ENCODE measurements around the gene LATS2. TPM values are rescaled to one million over a fixed set of nuclear protein-coding genes. Genes with fewer than 3 reads are reported as not detected.

LATS2 gene
- total and polyA plus RNA-seq, 2 of the 8 experiments (the other 6 are each of a cell fraction or from before 2014, with no cell fraction given): 8.3 to 26.2 TPM

GRCh38 chr13:21058361-21058760 lies 3.0 kb downstream of the LATS2 start:
- Histone ChIP-seq H3K27me3 (replicated peaks in 1 of 4; ENCODE audit: control insufficient read depth in 3 of 4, extremely low read depth in 1 of 4, insufficient read depth in 3 of 4, low read length in 3 of 4) (no peaks in the 10 kb centered on the region), H2BK120ac (replicated peaks; ENCODE audit: low read depth, low read length) (no peak overlapping the region), H4K8ac (ENCODE audit: extremely low read depth, insufficient read depth, low read length) (no peak overlapping the region), H2BK20ac (ENCODE audit: low read length) (no peak overlapping the region), H3K9me3 (ENCODE audit: insufficient read depth in 2 of 2, low read depth in 1 of 2, low read length in 1 of 2) (no peaks in the 10 kb centered on the region), H2AFZ (ENCODE audit: low read length) (no peak overlapping the region), H4K20me1 (replicated peaks in 1 of 2; ENCODE audit: control insufficient read depth in 1 of 2, insufficient read depth in 2 of 2, low read length in 2 of 2) (peaks cover 21 to 35% of the 10 kb centered on the region in 2 experiments), H3K14ac (ENCODE audit: insufficient read length) (no peak overlapping the region), H2BK15ac (ENCODE audit: low read length) (no peak overlapping the region), H3K23me2 (ENCODE audit: low read depth, low read length) (peaks cover 4% of the 10 kb centered on the region; the same call in 1 of the 2 replicates), H3K4me3 (ENCODE audit: extremely low read depth in 1 of 4, insufficient read depth in 2 of 4, low read depth in 3 of 4, low read length in 4 of 4) (peak overlapping the region in 1 of 4 experiments; percentile 97; a peak in 2 of 8 replicates), H2BK12ac (ENCODE audit: low read depth, low read length) (no peak overlapping the region), H3K4me1 (replicated peaks in 1 of 4; ENCODE audit: control insufficient read depth in 3 of 4, insufficient read depth in 4 of 4, low read length in 3 of 4) (peaks cover 0 to 5% (median 5%) of the 10 kb centered on the region in 4 experiments; a peak in 5 of 7 replicates), H3K4me2 (ENCODE audit: insufficient read depth in 1 of 2, low read depth in 2 of 2, low read length in 2 of 2) (peak overlapping the region in 1 of 2 experiments; percentile 43; a peak in 1 of 4 replicates), H3K23ac (ENCODE audit: insufficient read length) (no peak overlapping the region), H3K9ac (replicated peaks in 1 of 4; ENCODE audit: extremely low read depth in 1 of 4, low read depth in 3 of 4, low read length in 3 of 4) (no peak overlapping the region), H3K56ac (replicated peaks; ENCODE audit: insufficient read length, low read depth, low read length) (no peak overlapping the region), H3K27ac (ENCODE audit: low read depth, low read length) (no peak overlapping the region), H4K91ac (replicated peaks; ENCODE audit: insufficient read length, low read length) (no peak overlapping the region), H3K36me3 (ENCODE audit: control insufficient read depth in 2 of 4, insufficient read depth in 4 of 4, low read length in 3 of 4) (peaks cover 0 to 2% (median 0%) of the 10 kb centered on the region in 4 experiments; a peak in 1 of 8 replicates), H2BK5ac (ENCODE audit: low read depth, low read length) (no peak overlapping the region), H3K18ac (ENCODE audit: extremely low read depth, low read length) (no peak overlapping the region), H2AK5ac (ENCODE audit: low read depth, low read length) (no peak overlapping the region), H3K79me2 (ENCODE audit: control insufficient read depth in 1 of 2, insufficient read depth in 2 of 2, low read length in 2 of 2) (peaks cover 24 to 69% of the 10 kb centered on the region in 2 experiments), H4K5ac (ENCODE audit: insufficient read length, low read depth, low read length) (no peak overlapping the region), H3K79me1 (ENCODE audit: low read depth, low read length) (peaks cover 8% of the 10 kb centered on the region), H3K4ac (replicated peaks; ENCODE audit: insufficient read length, low read depth, low read length) (no peak overlapping the region)
- ChIA-PET POLR2A (ENCODE audit: partially characterized antibody) (interaction anchor here (0.7 to 4.9 kb wide), 7 partner anchors 9 to 121 kb away, joined by 3 to 45 read pairs (median 8); partner anchors contain the start of genes MRPL57 and SKA3), CTCF (ENCODE audit: partially characterized antibody) (no interaction called here)
- DNase-seq (ENCODE audit: low read depth in 1 of 2, low spot score in 2 of 2) (no peak), FAIRE-seq (no peak)
- WGBS, 2 experiments (ENCODE audit: extremely low coverage in 1 of 2, insufficient coverage in 1 of 2, insufficient read length in 1 of 2, insufficient replicate concordance in 2 of 2, low coverage in 1 of 2, low lambda C conversion rate in 2 of 2, missing lambda C conversion rate in 1 of 2): 62% methylated on average over 2 of the region's 2 CpGs; no CpG with 5 or more reads in 1 of the 2 experiments
- TF ChIP-seq HDAC2 (IDR thresholded peaks at IDR 0.05; ENCODE audit: borderline replicate concordance in 1 of 2, low read depth in 2 of 2, low read length in 2 of 2) (no peak), KDM5A (IDR thresholded peaks at IDR 0.05; ENCODE audit: low read length) (no peak), ATF2 (IDR thresholded peaks at IDR 0.05; ENCODE audit: low read length) (no peak)
